Inflammatory macrophage treated with lipopolysaccharide for 4 hours (primary cell): ENCODE measurements around the gene PHEX.
A peak's percentile ranks its signal among the peaks of the same experiment; 100 is the strongest.

Experiments used
- DNase-seq: peaks from one replicate; pipeline ENCODE4 v3.0.0-alpha.2; 2020

Gene PHEX

DNA sequence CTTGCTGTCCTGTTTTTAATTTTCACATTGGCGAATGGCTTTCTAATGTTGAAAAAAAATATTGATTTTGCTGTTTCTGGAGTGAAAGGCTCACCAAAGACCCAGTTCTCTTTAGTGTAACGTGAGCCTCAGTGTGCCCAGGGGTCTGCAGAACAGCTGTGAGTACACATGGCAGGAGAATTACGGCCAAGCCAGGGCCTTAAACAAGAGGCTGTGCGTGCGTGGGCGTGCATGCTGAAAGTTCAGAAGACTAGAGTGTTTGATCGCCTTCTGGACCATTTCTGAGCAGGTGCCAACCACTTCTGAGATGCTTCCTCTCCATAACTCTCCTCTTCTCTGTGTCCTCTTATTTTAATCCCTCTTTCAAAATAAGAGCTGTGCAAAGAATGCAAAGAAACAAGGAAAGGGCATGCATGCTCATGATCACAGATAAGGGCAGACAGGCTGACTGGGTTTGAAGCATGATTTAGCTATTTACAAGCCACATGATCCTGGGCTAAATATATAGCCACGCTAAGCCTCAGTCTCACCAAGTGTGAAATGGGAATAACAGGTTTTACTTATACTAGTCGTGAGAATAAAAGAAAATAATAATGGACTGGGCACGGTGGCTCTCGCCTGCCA is 9.9 kb downstream of the PHEX start:
- DNase-seq: no peak

DNA sequence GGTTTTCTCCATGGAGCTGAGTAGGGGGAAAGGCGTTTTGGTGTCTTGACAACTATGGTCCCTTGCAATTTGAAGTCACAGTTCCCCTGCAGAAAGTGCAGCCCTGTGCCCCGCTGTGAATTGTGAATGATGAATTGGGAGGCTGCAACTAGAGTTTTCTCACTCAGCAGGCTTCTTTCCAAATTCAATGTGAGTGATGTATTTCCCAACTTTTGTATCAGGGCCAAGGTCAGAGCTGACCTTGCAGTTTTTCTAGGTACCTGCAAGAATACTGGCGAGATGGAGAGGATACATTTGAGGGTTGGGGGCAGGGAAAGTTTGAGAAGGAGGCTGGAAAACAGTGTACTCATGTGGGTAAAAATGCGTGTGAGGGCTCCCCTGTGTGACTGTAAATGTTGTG is 11.7 kb downstream of the PHEX start:
- no peak for DNase-seq

DNA sequence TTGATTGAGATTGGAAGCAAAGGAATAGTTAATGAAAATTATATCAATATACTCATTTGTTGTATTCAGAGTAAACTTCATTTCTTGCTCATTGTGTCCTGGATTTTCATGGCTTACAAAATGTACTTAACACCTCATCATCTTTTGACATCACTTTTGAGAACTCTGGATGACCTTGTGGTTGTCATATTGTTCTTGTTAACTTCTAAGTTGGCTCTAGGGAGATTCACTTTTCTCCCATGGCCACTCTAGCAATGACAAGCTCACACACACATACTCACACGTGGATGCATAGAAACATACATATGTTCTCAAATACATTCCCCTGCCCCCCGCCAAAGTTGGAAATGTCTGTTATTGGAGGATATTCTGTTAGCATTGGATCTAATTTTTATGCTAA is 15.3 kb downstream of the PHEX start:
- DNase-seq: no peak

DNA sequence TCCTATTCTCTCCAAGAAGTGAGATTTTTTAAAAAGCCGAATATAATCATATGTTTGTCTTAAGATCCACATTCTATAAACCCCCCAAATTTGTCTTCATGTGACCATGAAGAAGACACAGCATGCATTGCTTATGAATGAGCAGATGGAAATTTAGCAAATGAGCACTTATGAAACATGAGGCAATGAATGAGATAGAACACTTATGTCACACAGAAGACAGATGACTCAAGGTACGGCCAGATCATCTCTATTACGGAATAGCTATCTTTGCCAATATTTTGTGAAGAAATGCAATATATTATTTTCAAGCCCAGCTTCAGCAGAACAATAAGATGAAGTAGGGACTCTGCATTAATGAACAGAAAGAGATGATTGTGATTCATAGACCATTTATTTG is 21.4 kb downstream of the PHEX start:
- peak; percentile 79 for DNase-seq

DNA sequence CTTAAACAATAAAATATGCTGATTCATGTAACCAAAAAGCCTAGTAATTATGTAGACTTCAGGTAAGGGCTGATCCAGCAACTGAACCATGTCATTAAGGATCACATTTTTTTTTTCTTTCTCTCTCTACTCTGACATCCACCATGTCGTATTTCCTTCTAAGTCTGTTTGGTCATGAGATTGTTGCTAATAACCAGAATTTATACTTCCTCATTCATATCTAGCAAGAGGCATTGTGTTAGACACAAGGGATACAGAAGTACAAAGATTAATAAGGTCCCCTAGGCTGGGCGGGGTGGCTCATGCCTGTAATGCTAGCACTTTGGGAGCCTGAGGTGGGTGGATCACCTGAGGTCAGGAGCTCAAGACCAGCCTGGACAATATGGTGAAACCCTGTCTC is 24.1 kb downstream of the PHEX start:
- DNase-seq: peak; percentile 73

DNA sequence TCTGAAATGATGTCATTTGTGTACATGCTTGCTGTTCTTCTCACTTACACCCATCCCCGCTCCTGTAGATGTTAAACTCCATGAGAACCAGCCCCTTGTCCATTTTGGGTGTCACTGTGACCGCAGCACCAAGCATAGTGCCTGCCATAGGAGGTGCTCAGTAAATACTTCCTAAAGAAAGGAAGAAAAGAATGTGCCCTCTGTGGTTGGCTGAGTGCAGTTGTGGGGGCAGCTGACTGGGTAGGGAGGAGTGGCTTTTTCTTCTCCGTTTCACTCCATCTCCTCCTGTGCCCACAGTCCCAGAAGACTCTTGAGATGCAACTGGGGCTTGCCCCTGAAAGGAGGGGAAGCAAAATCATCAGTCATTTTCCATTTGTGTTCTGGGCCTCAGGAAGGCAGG is 25.5 kb downstream of the PHEX start:
- DNase-seq: no peak

DNA sequence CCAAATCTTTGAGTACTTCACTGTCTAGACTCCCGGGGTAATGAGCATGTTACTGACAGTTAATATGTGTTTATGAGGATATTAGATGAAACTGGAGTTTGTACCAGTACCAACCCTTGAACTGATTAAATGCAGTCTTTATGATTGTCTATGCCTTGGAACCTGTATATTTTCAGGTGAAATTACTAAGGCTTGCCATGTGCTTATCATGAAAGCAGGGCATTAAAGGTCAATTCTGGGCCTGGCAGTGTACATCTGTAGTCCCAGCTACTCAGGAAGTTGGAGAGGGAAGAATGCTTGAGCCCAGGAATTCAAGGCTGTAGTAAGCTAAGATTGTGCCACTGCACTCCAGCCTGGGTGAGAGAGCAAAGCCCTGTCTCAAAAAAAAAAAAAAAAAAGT is 27.6 kb downstream of the PHEX start:
- no peak for DNase-seq

DNA sequence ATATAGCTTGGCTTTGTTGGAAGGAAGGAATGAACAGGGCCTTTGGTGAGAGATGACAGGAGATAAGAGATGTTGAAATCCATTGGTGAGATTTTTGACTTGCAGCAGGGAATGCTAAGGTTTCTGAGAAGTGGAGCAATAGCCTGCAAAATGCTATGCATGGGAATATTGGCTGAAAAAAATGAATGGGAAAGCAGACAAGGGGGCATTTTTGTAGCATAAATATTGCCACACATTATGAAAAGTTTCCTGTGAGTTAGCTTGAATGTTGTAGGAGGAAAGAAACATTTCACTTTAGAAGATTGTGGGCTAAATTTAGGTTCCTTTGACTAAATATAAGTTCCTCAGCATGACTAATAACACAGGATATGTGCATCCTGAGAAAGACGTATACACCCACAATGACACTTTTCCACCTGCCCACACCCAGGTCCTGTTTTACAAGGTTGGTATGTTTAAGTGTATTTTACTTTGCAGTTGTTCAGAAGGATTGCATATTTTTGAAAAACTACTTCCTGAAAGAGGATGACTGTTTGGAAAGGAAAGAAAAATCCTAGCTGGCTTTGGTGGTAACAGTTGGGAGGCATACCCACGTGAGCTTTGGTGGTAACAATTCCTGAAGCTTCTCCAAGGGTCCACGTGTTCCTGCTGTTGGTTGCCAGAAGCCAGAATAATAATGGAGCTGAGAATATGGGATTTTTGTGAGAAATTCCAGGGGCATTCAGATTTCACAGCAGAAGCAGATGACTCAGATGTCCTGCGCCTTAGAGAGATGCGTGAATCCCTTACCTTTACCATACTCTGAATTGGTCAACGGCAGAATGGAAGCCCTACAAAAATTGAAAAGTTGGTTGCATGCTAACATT is 28.5 kb downstream of the PHEX start:
- peak; percentile 32 for DNase-seq

DNA sequence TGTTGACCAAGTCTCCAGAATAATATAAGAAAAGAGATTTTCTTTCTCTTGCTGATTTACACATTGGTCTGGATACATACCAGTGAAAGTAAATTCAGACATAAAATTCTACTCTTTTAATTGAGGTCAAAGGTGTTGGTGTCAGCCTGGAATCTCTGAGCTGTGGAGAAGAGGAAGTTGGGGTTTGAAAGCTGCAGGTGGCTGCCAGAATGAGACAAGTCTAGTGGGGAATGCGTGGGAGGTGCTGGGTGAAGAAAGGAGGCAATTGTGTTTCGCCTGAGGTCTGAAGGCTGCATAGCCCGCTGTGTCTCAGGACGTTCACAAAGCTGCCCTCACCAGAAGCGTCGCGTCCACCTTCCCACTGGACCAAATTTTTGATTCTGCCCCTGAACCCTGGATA is 31.2 kb downstream of the PHEX start:
- peak; percentile 41 for DNase-seq

DNA sequence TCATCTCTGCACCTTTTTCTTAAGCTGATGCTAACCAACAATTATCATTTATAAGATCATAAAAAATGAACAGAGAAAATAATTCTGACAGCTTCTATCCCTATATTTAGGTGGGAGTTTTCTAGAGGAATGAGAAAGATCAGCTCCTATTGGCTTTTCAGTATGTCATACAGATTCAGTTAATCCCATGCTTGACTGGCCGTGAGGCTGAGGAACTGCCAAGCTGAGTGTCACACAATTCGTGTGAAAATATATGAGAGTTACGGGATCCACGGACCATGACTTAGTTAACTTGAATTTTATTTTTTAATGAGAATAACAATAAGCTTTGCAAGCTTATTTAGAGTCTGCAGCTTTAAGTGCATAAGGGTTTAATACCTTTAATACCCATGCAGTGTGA is 37.5 kb downstream of the PHEX start:
- no peak for DNase-seq

DNA sequence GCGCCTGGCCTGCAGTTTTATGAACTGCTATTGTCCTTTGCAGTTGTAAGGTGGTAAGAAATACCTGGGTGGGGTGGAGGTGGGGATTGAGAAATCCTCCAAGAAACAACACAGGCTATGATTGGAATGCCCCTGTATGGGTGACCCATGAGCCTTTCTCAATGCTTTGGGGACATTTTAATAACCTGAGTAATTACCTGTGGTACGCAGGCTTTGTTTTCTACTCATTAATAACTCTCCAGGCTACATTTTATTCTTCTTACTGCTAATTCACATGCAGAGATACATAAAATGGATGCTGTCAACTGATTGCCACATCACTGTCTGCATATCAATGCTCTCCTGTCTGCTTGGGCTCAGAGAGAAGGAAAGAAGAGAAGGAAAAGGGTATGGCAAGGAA is 41.8 kb downstream of the PHEX start:
- no peak for DNase-seq

DNA sequence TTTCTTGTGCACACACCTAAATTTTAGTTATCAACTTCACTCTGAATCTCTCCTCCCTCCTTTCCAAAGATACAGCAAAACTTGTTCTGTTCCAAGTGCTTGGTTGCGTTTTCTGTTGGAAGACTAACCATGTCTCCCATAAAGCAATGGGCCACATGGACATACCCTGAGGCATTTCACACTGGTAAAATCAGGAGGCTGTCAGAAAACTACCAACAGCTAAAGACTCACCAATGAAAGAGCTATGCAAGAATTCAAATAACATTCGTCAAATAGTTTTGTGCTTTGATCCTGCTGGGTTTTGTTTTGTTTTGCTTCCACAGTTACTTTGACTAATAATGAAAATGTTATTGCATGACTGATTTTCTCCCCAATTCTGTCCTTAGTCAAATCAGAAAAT is 46.0 kb downstream of the PHEX start:
- no peak for DNase-seq

DNA sequence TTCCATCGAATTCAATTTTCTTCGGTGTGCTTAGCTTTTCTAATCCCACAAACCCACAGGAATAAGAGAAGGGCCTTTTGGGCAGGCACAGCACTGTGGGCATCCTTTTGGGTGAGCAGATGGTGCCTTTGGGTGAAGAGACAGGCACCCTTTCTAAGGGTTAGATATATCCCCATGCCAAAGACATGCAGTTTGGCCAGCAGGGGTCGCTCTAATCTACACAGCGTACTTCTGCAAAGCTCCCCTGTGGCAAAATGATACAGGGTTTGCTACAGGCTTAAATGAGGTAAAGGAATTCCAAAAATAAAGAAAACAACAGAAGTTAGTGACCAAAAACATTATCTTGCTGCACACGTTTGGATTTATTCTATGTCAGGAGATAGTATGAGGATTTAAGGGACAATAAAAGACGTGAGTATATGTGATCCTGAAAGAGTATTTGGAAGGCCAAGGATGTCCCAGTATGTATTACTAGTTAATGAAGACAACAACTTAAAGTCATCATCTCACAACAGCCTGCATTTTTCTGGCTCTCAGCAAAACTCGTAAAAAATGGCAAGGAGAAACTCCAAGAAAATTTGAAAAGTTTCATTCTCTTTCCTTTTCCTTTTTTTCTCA is 49.5 kb downstream of the PHEX start:
- peak; percentile 48 for DNase-seq

DNA sequence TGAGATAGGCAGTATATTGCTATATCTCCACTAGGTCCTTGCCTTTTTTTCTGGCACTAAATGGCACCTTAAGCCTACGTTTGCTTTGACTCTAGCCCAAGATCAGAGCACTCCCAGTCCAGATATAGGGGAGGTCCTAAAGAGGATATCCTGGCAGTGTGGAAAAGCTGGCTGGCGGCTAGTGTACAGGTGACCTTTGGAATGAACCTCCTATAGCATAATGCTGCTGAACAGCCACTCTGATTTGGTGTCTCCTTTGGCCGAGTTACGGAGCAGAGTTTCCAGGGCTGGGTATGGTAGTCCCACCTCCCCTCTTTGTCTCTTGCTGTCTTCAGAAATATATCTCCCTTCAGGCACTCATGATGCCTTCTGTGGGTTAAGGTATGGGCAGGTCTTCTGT is 53.9 kb downstream of the PHEX start:
- DNase-seq: no peak

DNA sequence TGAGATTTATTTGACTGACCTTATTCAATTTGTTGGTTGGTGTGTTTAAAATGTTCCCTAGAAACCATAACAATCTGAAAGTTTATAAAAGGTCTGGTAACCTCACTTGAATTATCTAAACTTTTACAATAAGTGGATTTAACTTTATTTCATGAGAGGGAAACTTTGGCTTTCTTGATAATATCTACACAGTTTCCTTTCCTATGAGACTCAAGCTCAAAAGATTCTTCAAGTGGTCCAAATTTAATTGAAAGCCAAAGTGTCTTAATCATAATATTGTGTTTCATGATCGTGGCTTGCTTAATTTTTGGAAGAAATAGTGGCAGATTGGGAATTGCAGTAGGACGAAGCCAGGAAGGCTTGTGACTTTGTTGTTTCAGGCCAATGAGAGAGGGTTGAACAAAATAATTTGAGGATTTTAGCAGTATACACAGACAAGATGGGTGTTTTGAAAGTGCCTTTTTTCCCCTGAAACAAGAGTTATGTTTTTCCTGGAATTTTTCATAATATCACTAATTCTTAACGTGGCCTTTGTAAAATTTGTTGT is 55.0 kb downstream of the PHEX start:
- DNase-seq: no peak

DNA sequence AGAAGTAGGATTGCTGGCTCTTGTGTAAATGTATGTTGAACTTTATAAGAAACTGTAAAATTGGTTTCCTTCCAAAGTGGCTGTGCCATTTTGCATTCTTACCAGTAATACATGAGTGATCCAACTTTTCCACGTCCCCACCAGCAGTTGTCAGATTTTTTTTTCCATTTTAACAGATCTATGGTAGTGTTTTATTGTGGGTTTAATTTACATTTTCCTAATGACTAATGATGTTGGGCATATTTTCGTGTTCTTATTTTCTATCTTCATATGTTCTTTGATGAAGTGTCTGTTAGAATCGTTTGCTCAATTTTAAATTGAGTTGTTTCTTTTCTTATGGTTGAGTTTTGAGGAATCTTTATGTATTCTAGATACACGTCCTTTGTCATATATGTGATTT is 56.2 kb downstream of the PHEX start:
- no peak for DNase-seq

DNA sequence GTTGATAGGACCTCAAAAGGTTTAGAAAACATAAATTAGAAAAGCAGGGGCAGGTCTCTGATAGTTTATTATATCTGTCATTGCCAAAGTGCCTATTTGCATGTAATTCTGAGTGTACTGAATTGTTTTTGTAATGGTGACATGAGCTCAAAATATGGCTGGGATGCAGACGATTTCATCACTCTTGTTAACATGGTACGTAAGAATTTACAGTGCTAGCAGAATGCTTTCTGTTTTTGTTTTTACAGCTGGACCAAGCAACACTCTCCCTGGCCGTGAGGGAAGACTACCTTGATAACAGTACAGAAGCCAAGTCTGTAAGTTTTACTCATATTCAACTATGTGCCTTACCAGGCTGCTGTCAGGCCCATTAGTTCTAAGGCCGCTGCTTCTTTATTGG is 58.1 kb downstream of the PHEX start:
- no peak for DNase-seq

DNA sequence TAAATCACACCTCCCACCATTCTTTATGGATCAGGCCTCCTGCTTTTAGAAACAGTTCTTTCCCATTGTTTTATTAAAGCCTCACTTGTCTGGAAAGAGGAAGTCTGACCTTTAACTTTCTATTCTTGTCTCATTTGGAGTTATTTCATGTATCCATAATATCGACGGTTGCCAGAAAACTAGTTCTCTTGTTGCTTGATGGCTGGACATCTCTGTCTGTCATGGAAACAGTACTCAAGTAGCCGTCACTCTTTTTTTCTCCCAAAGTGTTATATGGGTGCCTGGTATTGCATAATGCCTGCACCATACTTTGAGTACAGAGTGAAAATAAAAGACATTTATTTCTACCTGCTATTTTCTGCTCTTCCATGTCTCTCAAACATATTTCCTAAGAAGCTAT is 61.4 kb downstream of the PHEX start:
- no peak for DNase-seq

DNA sequence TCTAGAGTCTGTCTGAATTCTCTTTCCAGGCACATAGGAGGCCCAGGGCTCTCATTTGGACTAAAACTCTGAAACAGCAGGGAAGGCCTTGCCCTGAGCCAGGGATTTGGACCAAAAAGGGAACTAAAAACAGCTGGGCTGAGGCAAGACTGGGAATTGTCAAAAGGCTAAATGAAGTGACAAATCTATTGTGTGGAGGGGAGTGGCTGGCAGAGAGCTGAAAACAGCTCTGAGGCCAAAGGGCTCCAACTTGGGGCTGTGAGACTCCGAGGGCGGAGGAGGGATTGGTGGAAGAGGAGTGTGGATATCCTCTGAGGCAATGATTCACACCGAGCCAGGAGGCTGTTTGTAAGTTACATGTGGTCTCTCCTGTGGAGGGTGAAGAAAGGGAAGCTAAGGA is 63.2 kb downstream of the PHEX start:
- DNase-seq: no peak

DNA sequence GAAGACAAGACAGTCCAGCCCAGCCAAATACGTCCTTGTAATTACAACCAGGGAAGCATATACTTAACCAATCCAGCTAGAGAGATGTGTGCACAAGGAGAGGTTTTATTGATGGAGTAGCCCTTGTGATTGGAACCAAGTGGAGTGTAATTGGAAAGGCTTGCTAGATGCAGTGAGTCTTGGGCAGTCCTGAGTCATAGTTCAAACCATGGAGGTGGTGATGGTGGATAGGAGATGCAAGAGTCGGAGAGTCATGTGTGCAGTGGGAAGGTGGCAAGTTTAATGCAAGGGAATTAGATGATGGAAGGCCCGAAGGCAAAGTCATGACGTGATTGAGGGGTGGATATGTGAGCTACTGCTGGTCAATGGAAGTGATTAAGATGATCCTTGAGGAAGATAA is 63.7 kb downstream of the PHEX start:
- no peak for DNase-seq

DNA sequence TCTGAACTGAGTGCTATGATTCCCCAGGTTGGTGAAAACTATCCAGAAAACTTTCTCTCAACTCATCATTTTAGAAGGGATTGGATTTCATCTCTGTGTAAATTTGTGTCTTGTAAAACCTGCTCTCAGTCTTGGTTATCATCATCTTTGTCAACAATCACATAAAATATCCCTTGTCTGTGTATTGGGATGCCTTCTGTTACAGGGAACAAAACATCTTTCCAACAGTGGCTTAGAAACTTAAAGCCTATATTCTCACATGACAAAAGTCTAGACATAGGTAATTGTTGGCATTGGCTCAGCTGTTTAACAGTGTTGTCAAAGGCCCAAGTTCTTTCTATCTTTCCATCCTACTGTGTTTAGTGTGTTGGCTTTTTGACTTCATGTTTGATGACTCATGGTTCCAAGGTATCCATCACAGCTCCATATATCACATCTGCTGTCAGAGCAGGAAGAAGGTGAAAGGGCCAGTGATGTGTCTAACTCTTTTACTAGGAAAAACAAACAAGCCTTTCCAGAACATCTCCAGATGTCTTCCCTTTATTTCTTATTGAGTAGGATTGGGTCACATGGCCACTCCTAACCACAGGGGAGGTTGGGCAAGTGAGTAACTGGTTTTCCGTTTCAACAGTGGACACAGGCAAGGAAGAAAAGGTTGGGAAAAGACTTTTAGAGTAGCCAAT is 65.0 kb downstream of the PHEX start:
- no peak for DNase-seq

DNA sequence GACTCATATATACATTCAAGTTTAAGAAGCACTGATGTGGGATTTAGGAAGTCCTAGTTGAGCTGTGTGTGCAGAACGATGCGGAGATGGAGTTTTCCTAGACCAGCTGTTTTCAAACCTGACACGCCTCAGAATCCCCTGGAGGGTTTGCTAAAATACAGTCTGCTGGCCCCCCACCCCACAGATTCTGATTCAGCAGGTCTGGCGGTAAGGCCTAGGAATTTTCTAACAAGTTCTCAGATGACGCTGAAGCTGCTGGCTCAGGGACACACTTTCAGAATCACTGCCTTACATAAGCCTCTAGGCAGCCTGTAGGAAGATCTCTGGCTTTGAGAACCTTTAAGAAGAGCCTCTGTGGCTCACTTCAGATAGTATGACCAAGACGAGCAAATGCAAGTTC is 73.1 kb downstream of the PHEX start:
- DNase-seq: no peak

DNA sequence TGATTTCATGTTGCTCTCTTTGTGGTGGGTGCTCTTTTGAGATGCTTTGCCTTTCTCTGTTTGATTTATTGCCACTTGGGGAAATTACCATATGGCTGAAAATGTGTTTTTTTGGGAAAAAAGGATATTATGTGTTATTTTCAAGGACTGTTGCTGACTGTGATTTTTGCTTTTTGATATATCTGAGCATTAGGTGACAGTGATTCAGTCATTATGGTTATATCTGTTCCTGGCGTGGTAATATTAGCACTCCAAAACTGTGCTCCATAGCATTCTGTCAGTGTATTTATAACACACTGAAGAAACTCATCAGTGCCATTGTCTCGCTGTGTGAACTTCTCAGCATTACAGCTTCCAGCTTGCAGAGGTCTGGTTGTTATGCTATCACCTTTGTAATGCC is 73.8 kb downstream of the PHEX start:
- no peak for DNase-seq

DNA sequence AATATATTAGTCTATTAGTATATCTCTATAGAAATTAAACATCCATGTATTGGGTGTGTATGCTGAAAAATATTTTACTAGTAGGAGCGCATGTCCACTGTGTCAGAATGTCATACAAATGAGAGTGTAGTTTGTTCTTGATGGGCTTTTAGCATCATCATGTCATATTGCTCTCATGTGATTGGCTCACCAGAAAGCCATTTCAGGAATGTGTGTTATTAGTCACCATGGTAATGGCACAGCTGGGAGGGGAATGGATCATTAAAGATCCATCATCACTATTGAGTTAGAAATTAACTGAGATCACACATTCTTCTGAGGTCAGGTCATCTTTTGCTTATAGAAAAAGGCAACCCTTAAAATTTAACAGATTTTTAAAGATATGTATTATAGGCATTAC is 77.3 kb downstream of the PHEX start:
- DNase-seq: no peak
